ENCODE results near the gene C20orf141.

DNA sequence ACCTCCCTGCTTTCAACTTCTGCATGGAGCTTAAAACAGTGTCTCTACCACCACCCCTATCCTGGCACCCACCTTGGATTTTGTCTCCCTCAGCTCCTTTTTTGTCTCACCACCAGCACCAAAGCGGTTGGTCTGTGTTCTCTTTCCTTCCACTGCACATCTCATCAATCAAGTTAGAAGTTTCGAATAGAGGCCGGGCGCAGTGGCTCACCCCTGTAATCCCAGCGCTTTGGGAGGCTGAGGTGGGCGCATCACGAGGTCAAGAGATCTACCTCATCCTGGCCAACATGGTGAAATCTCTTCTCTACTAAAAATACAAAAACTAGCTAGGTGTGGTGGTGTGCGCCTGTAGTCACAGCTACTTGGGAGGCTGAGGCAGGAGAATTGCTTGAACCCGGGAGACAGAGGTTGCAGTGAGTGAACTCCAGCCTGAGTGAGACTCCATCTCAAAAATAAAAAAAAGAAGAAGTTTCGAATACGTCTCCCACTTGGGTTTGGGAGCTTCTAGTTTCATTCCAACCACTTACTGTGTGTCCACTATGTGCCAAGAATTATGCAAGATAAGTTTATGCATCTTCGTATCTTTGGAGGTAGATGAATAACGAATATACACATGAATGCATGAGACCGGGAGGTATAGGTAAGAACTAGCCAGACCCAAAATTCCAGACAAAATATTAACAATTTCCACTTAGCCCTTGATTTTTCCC is 19.8 kb downstream of the C20orf141 start:
- TF ChIP-seq, protein P1, sequence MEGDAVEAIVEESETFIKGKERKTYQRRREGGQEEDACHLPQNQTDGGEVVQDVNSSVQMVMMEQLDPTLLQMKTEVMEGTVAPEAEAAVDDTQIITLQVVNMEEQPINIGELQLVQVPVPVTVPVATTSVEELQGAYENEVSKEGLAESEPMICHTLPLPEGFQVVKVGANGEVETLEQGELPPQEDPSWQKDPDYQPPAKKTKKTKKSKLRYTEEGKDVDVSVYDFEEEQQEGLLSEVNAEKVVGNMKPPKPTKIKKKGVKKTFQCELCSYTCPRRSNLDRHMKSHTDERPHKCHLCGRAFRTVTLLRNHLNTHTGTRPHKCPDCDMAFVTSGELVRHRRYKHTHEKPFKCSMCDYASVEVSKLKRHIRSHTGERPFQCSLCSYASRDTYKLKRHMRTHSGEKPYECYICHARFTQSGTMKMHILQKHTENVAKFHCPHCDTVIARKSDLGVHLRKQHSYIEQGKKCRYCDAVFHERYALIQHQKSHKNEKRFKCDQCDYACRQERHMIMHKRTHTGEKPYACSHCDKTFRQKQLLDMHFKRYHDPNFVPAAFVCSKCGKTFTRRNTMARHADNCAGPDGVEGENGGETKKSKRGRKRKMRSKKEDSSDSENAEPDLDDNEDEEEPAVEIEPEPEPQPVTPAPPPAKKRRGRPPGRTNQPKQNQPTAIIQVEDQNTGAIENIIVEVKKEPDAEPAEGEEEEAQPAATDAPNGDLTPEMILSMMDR (IDR thresholded peaks at IDR 0.05; ENCODE audit: borderline replicate concordance, extremely low read depth, low read length, poor library complexity, severe bottlenecking) = no peak
- TF ChIP-seq EZH2 (IDR thresholded peaks at IDR 0.05; ENCODE audit: borderline replicate concordance, low read depth, low read length, severe bottlenecking) = no peak
